Mesothelial cell of epicardium (in vitro differentiated cells): ENCODE data around the gene CEND1. TPM values are rescaled to one million over a fixed set of nuclear protein-coding genes. Genes with fewer than 3 reads are reported as not detected.

ENCODE experiments used
- DNase-seq, 2 experiments: peaks; one replicate each; pipeline ENCODE4 v3.0.0; 2021; ENCODE audit warnings: low spot score in 2 of 2; ENCODE audit not compliant: unreplicated experiment in 2 of 2
- H3K27ac Mint-ChIP-seq: 2 replicates; pipeline ENCODE4 v1.8.0; 2021; ENCODE audit warnings: mixed read lengths
- H3K27me3 Mint-ChIP-seq: 2 replicates; pipeline ENCODE4 v1.8.0; 2021; ENCODE audit warnings: low read depth, mixed read lengths
- H3K36me3 Mint-ChIP-seq: 2 replicates; pipeline ENCODE4 v1.8.0; 2021; ENCODE audit warnings: mixed read lengths
- H3K4me1 Mint-ChIP-seq: 2 replicates; pipeline ENCODE4 v1.8.0; 2021; ENCODE audit warnings: mixed read lengths
- H3K4me3 Mint-ChIP-seq: 2 replicates; pipeline ENCODE4 v1.8.0; 2021; ENCODE audit warnings: mild to moderate bottlenecking, moderate library complexity, mixed read lengths
- H3K9me3 Mint-ChIP-seq: 2 replicates; pipeline ENCODE4 v1.8.0; 2021; ENCODE audit warnings: mixed read lengths
- CTCF ChIP-seq: fragments of 200-600 bp; sonication (generic); IDR thresholded peaks from one replicate; pipeline ENCODE4 v1.5.0; 2021; ENCODE audit warnings: antibody characterized with exemption; ENCODE audit not compliant: unreplicated experiment
- total RNA-seq: library from RNA; stranded (reverse); gene quantifications from 3 replicates; pipeline ENCODE4 v1.2.1, GENCODE V29; 2021

CEND1 gene
- total RNA-seq, 1 donor from 2014 or later: not detected

- H3K9me3 Mint-ChIP-seq: no peaks in the 10 kb centered on the region
- H3K27ac Mint-ChIP-seq: no peak overlapping the region
- H3K27me3 Mint-ChIP-seq: peaks cover 39% of the 10 kb centered on the region
- TF ChIP-seq CTCF: no peak
- H3K4me1 Mint-ChIP-seq: peaks cover 24% of the 10 kb centered on the region
- no peak for DNase-seq
- peak overlapping the region; percentile 58 for H3K4me3 Mint-ChIP-seq
- peaks cover 7% of the 10 kb centered on the region for H3K36me3 Mint-ChIP-seq
Observed at GRCh38 chr11:826227-826621, 36.3 kb upstream of the CEND1 start.

- DNase-seq: no peak
- Mint-ChIP-seq H3K27me3 (peaks cover 36% of the 10 kb centered on the region), H3K9me3 (no peaks in the 10 kb centered on the region), H3K4me3 (no peak overlapping the region), H3K36me3 (peaks cover 7% of the 10 kb centered on the region), H3K27ac (no peak overlapping the region), H3K4me1 (peaks cover 29% of the 10 kb centered on the region)
- TF ChIP-seq CTCF: no peak
Observed at GRCh38 chr11:825366-826226, 35.7 kb upstream of the CEND1 start.

- H3K4me3 Mint-ChIP-seq: no peak overlapping the region
- DNase-seq: no peak
- H3K36me3 Mint-ChIP-seq: peaks cover 7% of the 10 kb centered on the region
- H3K27ac Mint-ChIP-seq: no peak overlapping the region
- H3K9me3 Mint-ChIP-seq: no peaks in the 10 kb centered on the region
- H3K4me1 Mint-ChIP-seq: peaks cover 25% of the 10 kb centered on the region
- TF ChIP-seq CTCF: no peak
- peaks cover 31% of the 10 kb centered on the region for H3K27me3 Mint-ChIP-seq
Observed at GRCh38 chr11:824942-825341, 35.1 kb upstream of the CEND1 start.

GRCh38 chr11:824292-824880 is 34.5 kb upstream of the CEND1 start:
- Mint-ChIP-seq H3K4me3 (no peak overlapping the region), H3K27ac (no peak overlapping the region), H3K9me3 (no peaks in the 10 kb centered on the region), H3K36me3 (peaks cover 7% of the 10 kb centered on the region), H3K27me3 (peaks cover 25% of the 10 kb centered on the region), H3K4me1 (peaks cover 25% of the 10 kb centered on the region)
- DNase-seq: no peak
- TF ChIP-seq CTCF: no peak

- DNase-seq: no peak
- Mint-ChIP-seq H3K4me3 (no peak overlapping the region), H3K27me3 (peaks cover 18% of the 10 kb centered on the region), H3K27ac (no peak overlapping the region), H3K4me1 (peaks cover 19% of the 10 kb centered on the region), H3K36me3 (peaks cover 7% of the 10 kb centered on the region), H3K9me3 (no peaks in the 10 kb centered on the region)
- TF ChIP-seq CTCF: no peak
Observed at GRCh38 chr11:823441-824291, 33.8 kb upstream of the CEND1 start.
